ENCODE results near the gene PDZD8.

The PDZD8 gene

GRCh38 chr10:117375360-117376178 is at the start of gene PDZD8:
Gene PDZD8, minus strand, starts transcription at chr10:117375440. Its CDS starts 213 bp downstream, at chr10:117375227.
- Mint-ChIP-seq H3K9me3 (no peaks in the 10 kb centered on the region), H3K4me1 (ENCODE audit: low read depth) (peaks cover 19% of the 10 kb centered on the region), H3K4me3 (peak within 1 kb of the TSS; percentile 96), H3K36me3 (ENCODE audit: low read depth) (peaks cover 3% of the 10 kb centered on the region), H3K27ac (peak within 1 kb of the TSS; percentile 88), H3K27me3 (ENCODE audit: low read depth) (peaks cover 41% of the 10 kb centered on the region)
- DNase-seq (ENCODE audit: low spot score), result peak; percentile 92

- Mint-ChIP-seq H3K4me1 (ENCODE audit: low read depth) (no peaks in the 10 kb centered on the region), H3K4me3 (no peak overlapping the region), H3K27ac (no peak overlapping the region), H3K36me3 (ENCODE audit: low read depth) (no peaks in the 10 kb centered on the region), H3K9me3 (no peaks in the 10 kb centered on the region), H3K27me3 (ENCODE audit: low read depth) (no peaks in the 10 kb centered on the region)
- DNase-seq (ENCODE audit: low spot score), result no peak
These were observed 48.9 kb upstream of the PDZD8 start for GRCh38 chr10:117424171-117424570.

GRCh38 chr10:117421985-117422384 is 46.7 kb upstream of the PDZD8 start:
- no peak for DNase-seq (ENCODE audit: low spot score)
- Mint-ChIP-seq H3K36me3 (ENCODE audit: low read depth) (no peaks in the 10 kb centered on the region), H3K27me3 (ENCODE audit: low read depth) (peaks cover 5% of the 10 kb centered on the region), H3K9me3 (no peaks in the 10 kb centered on the region), H3K27ac (no peak overlapping the region), H3K4me3 (no peak overlapping the region), H3K4me1 (ENCODE audit: low read depth) (no peaks in the 10 kb centered on the region)

GRCh38 chr10:117420768-117421167 is 45.5 kb upstream of the PDZD8 start:
- H3K36me3 Mint-ChIP-seq (ENCODE audit: low read depth), result no peaks in the 10 kb centered on the region
- DNase-seq (ENCODE audit: low spot score), result no peak
- no peaks in the 10 kb centered on the region for H3K9me3 Mint-ChIP-seq
- H3K27me3 Mint-ChIP-seq (ENCODE audit: low read depth), result peaks cover 5% of the 10 kb centered on the region
- H3K4me3 Mint-ChIP-seq, result no peak overlapping the region
- no peak overlapping the region for H3K27ac Mint-ChIP-seq
- H3K4me1 Mint-ChIP-seq (ENCODE audit: low read depth), result no peaks in the 10 kb centered on the region

GRCh38 chr10:117419921-117420320 is 44.7 kb upstream of the PDZD8 start:
- DNase-seq (ENCODE audit: low spot score), result no peak
- Mint-ChIP-seq H3K27ac (no peak overlapping the region), H3K36me3 (ENCODE audit: low read depth) (no peaks in the 10 kb centered on the region), H3K4me1 (ENCODE audit: low read depth) (no peaks in the 10 kb centered on the region), H3K4me3 (no peak overlapping the region), H3K27me3 (ENCODE audit: low read depth) (peaks cover 5% of the 10 kb centered on the region), H3K9me3 (no peaks in the 10 kb centered on the region)

- Mint-ChIP-seq H3K4me1 (ENCODE audit: low read depth) (no peaks in the 10 kb centered on the region), H3K36me3 (ENCODE audit: low read depth) (no peaks in the 10 kb centered on the region), H3K9me3 (no peaks in the 10 kb centered on the region)
These were observed 43.9 kb upstream of the PDZD8 start for GRCh38 chr10:117419159-117419558.

GRCh38 chr10:117418121-117418520 is 42.9 kb upstream of the PDZD8 start:
- no peak overlapping the region for H3K4me3 Mint-ChIP-seq
- peaks cover 5% of the 10 kb centered on the region for H3K27me3 Mint-ChIP-seq (ENCODE audit: low read depth)
- H3K9me3 Mint-ChIP-seq, result no peaks in the 10 kb centered on the region
- H3K4me1 Mint-ChIP-seq (ENCODE audit: low read depth), result no peaks in the 10 kb centered on the region
- no peak overlapping the region for H3K27ac Mint-ChIP-seq
- no peak for DNase-seq (ENCODE audit: low spot score)
- no peaks in the 10 kb centered on the region for H3K36me3 Mint-ChIP-seq (ENCODE audit: low read depth)

More at GRCh38 chr10:117419159-117419558, 43.9 kb upstream of the PDZD8 start:
- H3K27ac Mint-ChIP-seq, result no peak overlapping the region
- H3K27me3 Mint-ChIP-seq (ENCODE audit: low read depth), result peaks cover 5% of the 10 kb centered on the region
- no peak for DNase-seq (ENCODE audit: low spot score)
- H3K4me3 Mint-ChIP-seq, result no peak overlapping the region

GRCh38 chr10:117417196-117417595 is 42.0 kb upstream of the PDZD8 start:
- H3K9me3 Mint-ChIP-seq, result no peaks in the 10 kb centered on the region
- no peak overlapping the region for H3K4me3 Mint-ChIP-seq
- no peaks in the 10 kb centered on the region for H3K36me3 Mint-ChIP-seq (ENCODE audit: low read depth)
- peaks cover 12% of the 10 kb centered on the region for H3K27me3 Mint-ChIP-seq (ENCODE audit: low read depth)
- H3K4me1 Mint-ChIP-seq (ENCODE audit: low read depth), result no peaks in the 10 kb centered on the region
- H3K27ac Mint-ChIP-seq, result no peak overlapping the region
- no peak for DNase-seq (ENCODE audit: low spot score)

GRCh38 chr10:117413928-117414618 is 38.8 kb upstream of the PDZD8 start:
- peaks cover 24% of the 10 kb centered on the region for H3K27me3 Mint-ChIP-seq (ENCODE audit: low read depth)
- no peaks in the 10 kb centered on the region for H3K36me3 Mint-ChIP-seq (ENCODE audit: low read depth)
- DNase-seq (ENCODE audit: low spot score), result no peak
- H3K27ac Mint-ChIP-seq, result no peak overlapping the region
- no peaks in the 10 kb centered on the region for H3K4me1 Mint-ChIP-seq (ENCODE audit: low read depth)
- no peaks in the 10 kb centered on the region for H3K9me3 Mint-ChIP-seq
- H3K4me3 Mint-ChIP-seq, result no peak overlapping the region

- H3K4me3 Mint-ChIP-seq, result no peak overlapping the region
- H3K27me3 Mint-ChIP-seq (ENCODE audit: low read depth), result peaks cover 20% of the 10 kb centered on the region
- no peak overlapping the region for H3K27ac Mint-ChIP-seq
- no peaks in the 10 kb centered on the region for H3K9me3 Mint-ChIP-seq
- no peak for DNase-seq (ENCODE audit: low spot score)
- H3K36me3 Mint-ChIP-seq (ENCODE audit: low read depth), result no peaks in the 10 kb centered on the region
- no peaks in the 10 kb centered on the region for H3K4me1 Mint-ChIP-seq (ENCODE audit: low read depth)
These were observed 37.3 kb upstream of the PDZD8 start for GRCh38 chr10:117412469-117413010.

- Mint-ChIP-seq H3K4me3 (no peak overlapping the region), H3K27me3 (ENCODE audit: low read depth) (peaks cover 20% of the 10 kb centered on the region), H3K4me1 (ENCODE audit: low read depth) (no peaks in the 10 kb centered on the region), H3K36me3 (ENCODE audit: low read depth) (no peaks in the 10 kb centered on the region), H3K9me3 (no peaks in the 10 kb centered on the region), H3K27ac (no peak overlapping the region)
- no peak for DNase-seq (ENCODE audit: low spot score)
These were observed 36.5 kb upstream of the PDZD8 start for GRCh38 chr10:117411479-117412399.

- H3K27me3 Mint-ChIP-seq (ENCODE audit: low read depth), result peaks cover 20% of the 10 kb centered on the region
- H3K9me3 Mint-ChIP-seq, result no peaks in the 10 kb centered on the region
- H3K36me3 Mint-ChIP-seq (ENCODE audit: low read depth), result no peaks in the 10 kb centered on the region
- H3K4me3 Mint-ChIP-seq, result no peak overlapping the region
- H3K27ac Mint-ChIP-seq, result no peak overlapping the region
- DNase-seq (ENCODE audit: low spot score), result no peak
- H3K4me1 Mint-ChIP-seq (ENCODE audit: low read depth), result no peaks in the 10 kb centered on the region
These were observed 35.3 kb upstream of the PDZD8 start for GRCh38 chr10:117410557-117410956.

GRCh38 chr10:117409549-117410305 is 34.5 kb upstream of the PDZD8 start:
- H3K36me3 Mint-ChIP-seq (ENCODE audit: low read depth), result no peaks in the 10 kb centered on the region

More at GRCh38 chr10:117409549-117410305, 34.5 kb upstream of the PDZD8 start:
- Mint-ChIP-seq H3K4me1 (ENCODE audit: low read depth) (no peaks in the 10 kb centered on the region), H3K27me3 (ENCODE audit: low read depth) (peaks cover 20% of the 10 kb centered on the region), H3K27ac (no peak overlapping the region), H3K4me3 (no peak overlapping the region), H3K9me3 (no peaks in the 10 kb centered on the region)
- no peak for DNase-seq (ENCODE audit: low spot score)
